Activated naive CD4-positive, alpha-beta T cell treated with anti-CD3 and anti-CD28 coated beads for 36 hours (primary cell): ENCODE measurements around the gene INPP5A. TPM values are rescaled to one million over a fixed set of nuclear protein-coding genes. Genes with fewer than 3 reads are reported as not detected.

Experiments
- CTCF ChIA-PET: fragments of 350-600 bp; sonication (Branson Sonifier 250); formaldehyde crosslinking; loops from one replicate; lab custom pipeline; 2021; ENCODE audit warnings: antibody characterized with exemption; lab: Charles Lee
- DNase-seq: peaks from one replicate; pipeline ENCODE4 v3.0.0-alpha.2; 2020
- H3K27ac Mint-ChIP-seq: one replicate; pipeline ENCODE4 v1.8.0; 2021; ENCODE audit warnings: mild to moderate bottlenecking, mixed read lengths
- H3K27me3 Mint-ChIP-seq: one replicate; pipeline ENCODE4 v1.8.0; 2021; ENCODE audit warnings: low read depth, mixed read lengths
- H3K36me3 Mint-ChIP-seq: one replicate; pipeline ENCODE4 v1.8.0; 2021; ENCODE audit warnings: low read depth, mixed read lengths
- H3K4me1 Mint-ChIP-seq: one replicate; pipeline ENCODE4 v1.8.0; 2021; ENCODE audit warnings: low read depth, mixed read lengths
- H3K4me3 Mint-ChIP-seq: one replicate; pipeline ENCODE4 v1.8.0; 2021; ENCODE audit warnings: mild to moderate bottlenecking, moderate library complexity, mixed read lengths
- H3K9me3 Mint-ChIP-seq: one replicate; pipeline ENCODE4 v1.8.0; 2021; ENCODE audit warnings: mixed read lengths
- intact Hi-C: fragments of 100-400 bp; cut with micrococcal nuclease; formaldehyde crosslinking; loops from one replicate; pipeline ENCODE4 v1.15.1; 2023
- total RNA-seq, 2 experiments: library from RNA; stranded (reverse); gene quantifications; one replicate each; pipeline ENCODE4 v1.2.3, GENCODE V29; 2021

Gene INPP5A
- total RNA-seq, 2 experiments from 2014 or later: 17.3 to 19.5 TPM

- H3K4me1 Mint-ChIP-seq: peaks cover 1% of the 10 kb centered on the region
- intact Hi-C loops: loop anchor here (1.0 kb wide), 1 partner anchor 134 kb away; no protein-coding TSS in a partner anchor
These were observed 116.6 kb downstream of the INPP5A start for GRCh38 chr10:132654121-132654571.

GRCh38 chr10:132654708-132655661 is 117.4 kb downstream of the INPP5A start:
- Mint-ChIP-seq H3K4me1 (peaks cover 1% of the 10 kb centered on the region), H3K27ac (no peak overlapping the region)

More at GRCh38 chr10:132654121-132654571, 116.6 kb downstream of the INPP5A start:
- no peaks in the 10 kb centered on the region for H3K27me3 Mint-ChIP-seq
- DNase-seq: no peak
- H3K27ac Mint-ChIP-seq: no peak overlapping the region
- CTCF ChIA-PET: interaction anchor here (0.7 to 2.3 kb wide), 7 partner anchors 12 to 180 kb away, joined by 3 to 12 read pairs (median 4); no protein-coding TSS in a partner anchor
- no peak overlapping the region for H3K4me3 Mint-ChIP-seq
- no peaks in the 10 kb centered on the region for H3K9me3 Mint-ChIP-seq
- H3K36me3 Mint-ChIP-seq: peaks cover 1% of the 10 kb centered on the region

GRCh38 chr10:132655735-132656134 is 118.1 kb downstream of the INPP5A start:
- Mint-ChIP-seq H3K36me3 (peaks cover 4% of the 10 kb centered on the region), H3K4me1 (peaks cover 1% of the 10 kb centered on the region), H3K27me3 (no peaks in the 10 kb centered on the region), H3K27ac (no peak overlapping the region), H3K4me3 (no peak overlapping the region), H3K9me3 (no peaks in the 10 kb centered on the region)
- CTCF ChIA-PET: interaction anchor here (0.8 to 2.3 kb wide), 6 partner anchors 11 to 197 kb away, joined by 3 to 12 read pairs (median 4); no protein-coding TSS in a partner anchor
- intact Hi-C loops: no loop called here
- DNase-seq: no peak

More at GRCh38 chr10:132654708-132655661, 117.4 kb downstream of the INPP5A start:
- CTCF ChIA-PET: interaction anchor here (0.6 to 2.3 kb wide), 13 partner anchors 12 to 498 kb away, joined by 3 to 12 read pairs (median 4); no protein-coding TSS in a partner anchor
- Mint-ChIP-seq H3K4me3 (no peak overlapping the region), H3K27me3 (no peaks in the 10 kb centered on the region), H3K36me3 (peaks cover 1% of the 10 kb centered on the region), H3K9me3 (no peaks in the 10 kb centered on the region)
- intact Hi-C loops: loop anchor here (1.0 kb wide), 1 partner anchor 133 kb away; no protein-coding TSS in a partner anchor
- peak; percentile 63 for DNase-seq

- CTCF ChIA-PET: interaction anchor here (1.4 to 1.7 kb wide), 3 partner anchors 10 to 198 kb away, joined by 3 to 4 read pairs (median 3); no protein-coding TSS in a partner anchor
- intact Hi-C loops: no loop called here
These were observed 118.9 kb downstream of the INPP5A start for GRCh38 chr10:132656283-132657126.

GRCh38 chr10:132657127-132657706 is 119.6 kb downstream of the INPP5A start:
- Mint-ChIP-seq H3K9me3 (no peaks in the 10 kb centered on the region), H3K4me1 (peaks cover 1% of the 10 kb centered on the region), H3K4me3 (no peak overlapping the region), H3K27ac (no peak overlapping the region), H3K27me3 (no peaks in the 10 kb centered on the region), H3K36me3 (peaks cover 6% of the 10 kb centered on the region)
- CTCF ChIA-PET: no interaction called here
- DNase-seq: no peak
- intact Hi-C loops: no loop called here

More at GRCh38 chr10:132656283-132657126, 118.9 kb downstream of the INPP5A start:
- no peak overlapping the region for H3K27ac Mint-ChIP-seq
- no peaks in the 10 kb centered on the region for H3K27me3 Mint-ChIP-seq
- H3K36me3 Mint-ChIP-seq: peaks cover 6% of the 10 kb centered on the region
- DNase-seq: no peak
- H3K9me3 Mint-ChIP-seq: no peaks in the 10 kb centered on the region
- no peak overlapping the region for H3K4me3 Mint-ChIP-seq
- peaks cover 1% of the 10 kb centered on the region for H3K4me1 Mint-ChIP-seq

- Mint-ChIP-seq H3K27me3 (no peaks in the 10 kb centered on the region), H3K4me1 (peaks cover 1% of the 10 kb centered on the region), H3K27ac (no peak overlapping the region), H3K9me3 (no peaks in the 10 kb centered on the region), H3K4me3 (no peak overlapping the region), H3K36me3 (peaks cover 6% of the 10 kb centered on the region)
- CTCF ChIA-PET: no interaction called here
- no peak for DNase-seq
- intact Hi-C loops: no loop called here
These were observed 120.2 kb downstream of the INPP5A start for GRCh38 chr10:132657748-132658147.

- Mint-ChIP-seq H3K4me3 (no peak overlapping the region), H3K9me3 (no peaks in the 10 kb centered on the region), H3K4me1 (peaks cover 1% of the 10 kb centered on the region), H3K36me3 (peaks cover 6% of the 10 kb centered on the region), H3K27ac (no peak overlapping the region), H3K27me3 (no peaks in the 10 kb centered on the region)
- CTCF ChIA-PET: no interaction called here
- no peak for DNase-seq
- intact Hi-C loops: no loop called here
These were observed 121.1 kb downstream of the INPP5A start for GRCh38 chr10:132658546-132659205.

- CTCF ChIA-PET: no interaction called here
- H3K9me3 Mint-ChIP-seq: no peaks in the 10 kb centered on the region
- peaks cover 6% of the 10 kb centered on the region for H3K36me3 Mint-ChIP-seq
- intact Hi-C loops: no loop called here
- no peaks in the 10 kb centered on the region for H3K27me3 Mint-ChIP-seq
- peaks cover 1% of the 10 kb centered on the region for H3K4me1 Mint-ChIP-seq
- H3K27ac Mint-ChIP-seq: no peak overlapping the region
- no peak overlapping the region for H3K4me3 Mint-ChIP-seq
- no peak for DNase-seq
These were observed 121.9 kb downstream of the INPP5A start for GRCh38 chr10:132659206-132660091.

- no peaks in the 10 kb centered on the region for H3K27me3 Mint-ChIP-seq
- no peak overlapping the region for H3K27ac Mint-ChIP-seq
- H3K36me3 Mint-ChIP-seq: peaks cover 5% of the 10 kb centered on the region
- H3K4me3 Mint-ChIP-seq: no peak overlapping the region
- CTCF ChIA-PET: no interaction called here
- H3K4me1 Mint-ChIP-seq: no peaks in the 10 kb centered on the region
- intact Hi-C loops: no loop called here
- H3K9me3 Mint-ChIP-seq: no peaks in the 10 kb centered on the region
- no peak for DNase-seq
These were observed 122.8 kb downstream of the INPP5A start for GRCh38 chr10:132660385-132660784.

- intact Hi-C loops: no loop called here
- Mint-ChIP-seq H3K4me1 (peaks cover 11% of the 10 kb centered on the region), H3K9me3 (no peaks in the 10 kb centered on the region), H3K27me3 (no peaks in the 10 kb centered on the region), H3K4me3 (no peak overlapping the region), H3K27ac (no peak overlapping the region), H3K36me3 (peaks cover 5% of the 10 kb centered on the region)
- no peak for DNase-seq
- CTCF ChIA-PET: interaction anchor here (0.7 kb wide), 1 partner anchor 180 kb away, joined by 3 read pairs; no protein-coding TSS in a partner anchor
These were observed 124.8 kb downstream of the INPP5A start for GRCh38 chr10:132662186-132662920.
